ENCODE results near the gene RANBP3.
A peak's percentile ranks its signal among the peaks of the same experiment; 100 is the strongest.
"Not testable (repeated sequence)": the region's sequence is repeated elsewhere in the genome, so short reads cannot be mapped to it uniquely, and the experiment has no call there.

The RANBP3 gene

GRCh38 chr19:6006070-6006446 is 28.1 kb upstream of the RANBP3 start:
- DNase-seq: not testable (repeated sequence)

- no peak for DNase-seq
Measured at GRCh38 chr19:6005321-6006069, 27.6 kb upstream of the RANBP3 start.

GRCh38 chr19:6003976-6004375 is 26.0 kb upstream of the RANBP3 start:
- DNase-seq: no peak

GRCh38 chr19:6002591-6002990 is 24.7 kb upstream of the RANBP3 start:
- no peak for DNase-seq

- no peak for DNase-seq
Measured at GRCh38 chr19:6000228-6000847, 22.4 kb upstream of the RANBP3 start.

- DNase-seq: no peak
Measured at GRCh38 chr19:5999693-6000092, 21.8 kb upstream of the RANBP3 start.

- DNase-seq: no peak
Measured at GRCh38 chr19:5997371-5997770, 19.4 kb upstream of the RANBP3 start.

- no peak for DNase-seq
Measured at GRCh38 chr19:5996623-5997320, 18.8 kb upstream of the RANBP3 start.

- no peak for DNase-seq
Measured at GRCh38 chr19:5996102-5996501, 18.2 kb upstream of the RANBP3 start.

GRCh38 chr19:5995606-5996005 is 17.7 kb upstream of the RANBP3 start:
- no peak for DNase-seq

GRCh38 chr19:5994405-5995165 is 16.6 kb upstream of the RANBP3 start:
- no peak for DNase-seq

- no peak for DNase-seq
Measured at GRCh38 chr19:5993648-5994358, 15.9 kb upstream of the RANBP3 start.

- no peak for DNase-seq
Measured at GRCh38 chr19:5993201-5993600, 15.3 kb upstream of the RANBP3 start.

- no peak for DNase-seq
Measured at GRCh38 chr19:5992756-5993155, 14.8 kb upstream of the RANBP3 start.

GRCh38 chr19:5991244-5991838 is 13.4 kb upstream of the RANBP3 start:
- DNase-seq: no peak

- no peak for DNase-seq
Measured at GRCh38 chr19:5990289-5990797, 12.4 kb upstream of the RANBP3 start.

- DNase-seq: no peak
Measured at GRCh38 chr19:5989388-5990074, 11.6 kb upstream of the RANBP3 start.

- DNase-seq: no peak
Measured at GRCh38 chr19:5988517-5989387, 10.8 kb upstream of the RANBP3 start.

- DNase-seq: peak; percentile 90
Measured at GRCh38 chr19:5987077-5987818, 9.3 kb upstream of the RANBP3 start.

GRCh38 chr19:5985837-5986236 is 7.9 kb upstream of the RANBP3 start:
- not testable (repeated sequence) for DNase-seq

All from activated effector memory CD4-positive, alpha-beta T cell treated with anti-CD3 and anti-CD28 coated beads, Interleukin-2, amount 50 U/mL, for 16 hours (primary cell).